GM18517 (cell line): ENCODE data around the gene EXOSC1.
"Not testable (repeated sequence)": the region's sequence is repeated elsewhere in the genome, so short reads cannot be mapped to it uniquely, and the experiment has no call there.

Experiments
- ATAC-seq: cut with Tn5 transposase; IDR thresholded peaks from one replicate; pipeline ENCODE4 v1.9.1; 2021; ENCODE audit warnings: mild to moderate bottlenecking, moderate library complexity; ENCODE audit not compliant: unreplicated experiment

Gene EXOSC1

GRCh38 chr10:97445722-97446639 is at the start of gene EXOSC1, which contains the start of gene ZDHHC16:
Gene EXOSC1 (minus strand): TSS chr10:97446006. CDS start chr10:97445985, 21 bp downstream.
Gene ZDHHC16 (plus strand): TSS chr10:97446175. CDS start chr10:97451676, 5,501 bp downstream.
- peak; percentile 97 for ATAC-seq

DNA sequence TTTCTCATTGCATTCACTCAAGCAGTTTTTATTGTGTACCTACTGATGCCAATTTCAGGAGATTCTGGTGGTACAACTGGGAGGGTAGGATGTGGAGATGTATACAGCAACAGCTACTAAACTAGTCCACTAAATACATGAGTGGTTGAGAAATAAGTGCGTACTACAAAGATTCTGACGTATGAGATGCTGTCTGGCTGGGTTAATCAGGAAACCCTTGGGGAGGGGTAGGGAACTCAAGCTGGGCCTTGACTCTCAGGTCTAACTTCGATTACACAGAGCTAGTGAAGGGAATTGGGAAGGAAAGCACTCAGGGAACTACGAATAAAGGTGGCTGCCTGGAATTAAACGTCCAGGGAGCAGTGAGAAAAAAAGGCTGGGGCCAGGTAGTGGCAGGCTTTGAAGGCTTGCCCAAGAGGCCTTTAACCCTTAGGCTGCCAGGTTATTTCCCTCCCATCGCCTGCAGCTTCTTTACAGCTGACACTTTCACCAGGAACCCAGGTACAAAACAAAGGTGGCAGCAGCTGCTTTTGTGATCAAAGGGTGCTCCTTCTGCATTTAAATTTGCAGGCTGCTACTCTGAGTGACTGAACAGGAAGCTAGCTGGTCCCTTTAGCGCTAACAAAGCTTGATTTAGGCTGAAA is 49.2 kb upstream of the EXOSC1 start:
- ATAC-seq, result no peak

GRCh38 chr10:97494151-97494550 is 48.3 kb upstream of the EXOSC1 start:
- ATAC-seq, result no peak

DNA sequence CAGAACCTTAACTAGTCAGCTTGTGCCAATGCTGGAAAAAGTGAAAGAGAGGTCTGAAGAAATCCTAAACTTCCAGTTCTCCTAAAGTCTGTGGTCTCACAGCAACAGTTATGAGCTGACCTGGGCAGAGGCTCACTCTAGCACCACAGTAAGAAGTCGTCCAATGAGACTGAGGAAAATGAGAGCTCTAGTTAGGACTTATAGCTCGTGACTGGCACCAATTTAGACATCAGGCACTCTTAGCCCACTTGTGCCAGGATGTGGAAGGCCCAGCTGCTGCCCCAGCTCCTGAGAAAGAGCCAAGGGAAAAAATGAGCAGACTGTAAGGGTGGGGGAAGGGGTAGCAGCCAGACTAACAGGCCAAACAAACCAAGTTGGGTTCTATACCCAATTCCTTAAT is 44.8 kb upstream of the EXOSC1 start:
- ATAC-seq, result no peak

- ATAC-seq, result no peak
These were observed 40.0 kb upstream of the EXOSC1 start for GRCh38 chr10:97485647-97486281.

GRCh38 chr10:97483921-97484320 is 38.1 kb upstream of the EXOSC1 start:
- ATAC-seq, result no peak

GRCh38 chr10:97483506-97483905 is 37.7 kb upstream of the EXOSC1 start:
- ATAC-seq, result no peak

DNA sequence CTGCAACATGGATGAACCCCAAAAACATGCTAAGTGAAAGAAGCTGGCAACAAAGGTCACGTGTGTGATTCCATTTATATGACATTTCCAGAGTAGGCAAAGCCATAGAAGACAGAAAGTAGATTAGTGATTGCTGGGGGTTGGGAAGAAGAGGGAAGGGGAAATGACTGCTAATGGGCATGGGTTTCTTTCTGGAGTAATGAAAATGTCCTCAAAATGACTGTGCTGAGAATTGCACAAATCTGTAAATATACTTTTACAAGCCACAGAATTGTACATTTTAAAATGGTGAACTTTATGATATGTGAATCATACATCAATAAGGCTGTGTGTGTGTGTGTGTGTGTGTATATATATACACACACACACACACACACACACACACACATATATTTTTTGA is 36.6 kb upstream of the EXOSC1 start:
- no peak for ATAC-seq

DNA sequence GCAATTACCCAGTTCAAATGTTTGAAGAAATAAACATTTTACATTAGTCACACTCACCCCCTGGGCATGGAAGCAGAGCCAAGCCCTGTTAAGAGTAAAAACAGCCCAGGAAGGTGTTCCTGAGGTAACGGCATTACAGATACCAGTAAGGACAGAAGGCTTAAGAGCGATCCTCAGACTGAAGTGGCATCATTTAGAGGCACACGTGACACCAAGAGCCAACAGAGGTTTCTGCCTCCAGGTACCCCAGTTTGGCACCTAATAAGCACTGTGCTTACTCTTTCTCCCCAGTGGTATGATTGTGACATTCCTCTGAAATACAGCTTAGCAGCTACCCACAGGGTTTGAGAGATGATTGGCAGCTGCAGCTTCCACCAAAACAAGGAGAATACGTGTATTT is 35.3 kb upstream of the EXOSC1 start:
- ATAC-seq, result no peak

- no peak for ATAC-seq
These were observed 34.1 kb upstream of the EXOSC1 start for GRCh38 chr10:97479939-97480338.

DNA sequence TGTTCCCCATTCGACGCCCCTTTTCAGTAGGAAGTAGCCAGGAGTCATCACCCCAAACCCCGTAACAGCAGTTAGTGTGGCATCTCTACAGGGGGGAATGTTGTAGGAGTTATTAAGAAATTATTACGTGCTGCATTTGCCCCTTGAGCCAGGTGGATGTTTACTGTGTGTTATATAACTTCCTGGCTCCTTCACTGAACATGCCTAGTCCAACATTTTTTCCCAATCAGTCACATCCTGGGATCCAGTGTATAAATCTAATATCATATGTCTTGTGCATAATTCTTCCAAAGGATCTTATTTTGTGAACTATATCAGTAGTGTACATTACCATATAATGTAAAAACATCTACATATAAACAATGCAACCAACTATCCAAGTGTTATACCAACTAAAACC is 33.6 kb upstream of the EXOSC1 start:
- ATAC-seq, result not testable (repeated sequence)

DNA sequence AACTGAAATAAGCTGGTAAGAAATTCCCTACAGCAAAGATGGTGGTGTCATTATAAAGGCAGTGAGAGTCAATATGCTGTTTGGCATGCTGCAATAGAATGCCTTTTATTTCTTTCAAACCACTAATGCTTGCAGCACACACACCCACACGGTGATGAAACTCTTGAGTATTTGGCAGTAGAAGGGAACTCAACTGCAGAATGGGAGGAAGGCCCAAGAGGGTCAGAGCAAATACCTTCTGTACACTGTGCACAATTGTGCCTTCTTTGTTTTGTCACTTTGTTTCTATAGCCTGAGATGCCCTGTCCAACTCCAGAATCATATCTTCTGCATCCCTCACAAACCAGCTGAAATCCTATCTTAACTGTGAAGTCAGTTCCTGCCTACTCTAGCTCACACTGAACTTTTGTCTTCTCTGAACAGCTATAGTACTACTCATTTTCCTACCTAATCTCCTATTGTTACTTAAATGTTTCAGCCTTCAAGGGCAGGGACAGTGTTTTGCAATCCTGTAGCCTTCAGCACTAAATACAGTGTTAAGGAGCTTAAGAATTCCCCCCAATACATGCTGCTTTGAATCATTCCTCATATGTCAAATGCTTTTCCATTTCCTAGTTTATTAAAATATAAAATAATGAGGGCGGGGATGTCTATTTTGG is 30.3 kb upstream of the EXOSC1 start:
- no peak for ATAC-seq

GRCh38 chr10:97474918-97475317 is 29.1 kb upstream of the EXOSC1 start:
- ATAC-seq, result no peak

- ATAC-seq, result not testable (repeated sequence)
These were observed 23.0 kb upstream of the EXOSC1 start for GRCh38 chr10:97468781-97469180.

GRCh38 chr10:97468162-97468561 is 22.4 kb upstream of the EXOSC1 start:
- no peak for ATAC-seq

- ATAC-seq, result no peak
These were observed 20.9 kb upstream of the EXOSC1 start for GRCh38 chr10:97466755-97467154.

DNA sequence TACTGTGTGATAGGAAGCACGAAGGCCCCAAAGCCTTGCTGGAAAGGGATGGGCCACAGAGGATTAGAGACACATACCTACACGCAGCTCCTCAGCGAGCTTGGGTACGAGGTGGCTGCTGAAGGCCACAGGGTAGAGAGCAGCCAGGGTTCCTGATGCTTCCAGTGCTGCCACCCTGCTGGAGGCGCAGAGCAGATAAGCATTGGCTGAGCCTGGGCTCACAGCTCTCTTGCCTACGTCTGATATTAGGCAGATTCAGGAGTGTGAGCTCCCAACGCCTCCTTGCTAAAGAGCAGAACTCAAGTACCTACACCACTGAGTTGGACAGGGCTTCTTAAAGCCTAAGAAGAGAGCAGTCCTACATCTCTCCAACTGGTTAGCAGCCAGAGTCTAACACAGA is 20.2 kb upstream of the EXOSC1 start:
- ATAC-seq, result no peak

DNA sequence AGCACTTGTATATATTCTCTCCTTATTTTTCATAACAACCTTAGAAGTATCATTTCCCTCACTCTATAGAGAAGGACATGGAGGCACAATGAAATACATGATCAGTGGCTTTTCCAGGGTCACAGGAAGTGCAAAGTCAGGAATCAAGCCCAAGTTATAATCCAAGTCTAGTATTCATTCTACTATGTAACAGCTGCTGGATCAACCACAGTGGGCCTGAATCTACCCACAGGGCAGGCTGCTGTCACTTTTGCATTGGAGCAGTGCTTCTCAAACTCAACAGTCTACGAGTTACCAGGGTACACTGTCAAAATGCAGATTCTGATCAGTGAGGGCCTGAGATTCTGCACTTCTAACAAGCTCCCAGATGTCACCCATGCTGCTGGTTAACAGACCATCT is 18.4 kb upstream of the EXOSC1 start:
- ATAC-seq, result no peak

GRCh38 chr10:97463363-97464132 is 17.7 kb upstream of the EXOSC1 start:
- no peak for ATAC-seq

- ATAC-seq, result no peak
These were observed 16.5 kb upstream of the EXOSC1 start for GRCh38 chr10:97462309-97462708.
